Posterior cingulate gyrus (tissue), 11 donors: Measurements from ENCODE around the gene PLXNB1.
A peak's percentile ranks its signal among the peaks of the same experiment; 100 is the strongest.

Experiments
- DNase-seq, 10 donors: peaks; one replicate each; pipeline versions ENCODE4 v3.0.0 to v3.0.0-alpha.2; 2020 to 2021; ENCODE audit warnings: mixed read lengths in 3 of 10
- intact Hi-C: fragments of 100-400 bp; cut with DNase I; formaldehyde crosslinking; loops from one replicate; pipeline ENCODE4 v1.15.1; 2023

Gene PLXNB1

DNA sequence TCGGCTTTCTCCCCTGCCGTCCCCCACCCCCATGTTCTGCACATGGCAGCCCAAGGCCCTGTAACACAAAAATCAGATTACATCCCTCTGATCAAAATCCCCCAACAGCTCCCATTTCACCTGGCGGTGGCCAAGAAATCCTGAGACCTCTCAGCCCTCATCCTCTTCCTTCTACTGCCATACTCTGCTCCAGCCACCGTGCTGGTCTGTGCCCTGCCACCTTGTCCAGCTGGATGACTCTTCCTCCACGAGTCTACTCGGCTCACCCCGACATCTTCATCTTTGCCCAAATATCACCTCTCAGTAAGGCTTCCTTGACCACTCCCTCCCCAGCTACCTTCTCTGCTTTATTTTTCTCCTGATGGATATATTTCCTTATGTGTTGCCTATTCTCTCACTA, 7.0 kb upstream of the PLXNB1 start:
- DNase-seq, result peak in 1 of 10 donors; percentile 35
- intact Hi-C loops, result loop anchor here (1.0 to 5.0 kb wide), 4 partner anchors 36 to 245 kb away; no protein-coding TSS in a partner anchor

DNA sequence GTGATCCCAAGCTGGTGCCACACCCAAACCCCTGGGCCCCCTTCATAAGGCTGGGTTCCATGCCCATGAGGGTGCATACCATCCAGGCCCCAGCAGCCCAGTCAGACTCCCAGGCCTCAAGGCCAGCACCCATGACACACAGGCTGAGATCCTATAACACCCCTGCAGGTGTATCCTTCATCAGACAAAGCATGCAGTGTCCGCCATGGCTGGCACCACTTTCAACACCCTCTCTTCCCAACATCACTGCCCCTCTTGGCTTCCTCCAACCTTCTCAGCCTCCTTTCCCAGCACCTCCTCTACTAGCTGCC, 6.5 kb upstream of the PLXNB1 start:
- DNase-seq, result peak in 1 of 10 donors; percentile 31
- intact Hi-C loops, result loop anchor here (1.0 to 5.0 kb wide), 4 partner anchors 35 to 244 kb away; no protein-coding TSS in a partner anchor

DNA sequence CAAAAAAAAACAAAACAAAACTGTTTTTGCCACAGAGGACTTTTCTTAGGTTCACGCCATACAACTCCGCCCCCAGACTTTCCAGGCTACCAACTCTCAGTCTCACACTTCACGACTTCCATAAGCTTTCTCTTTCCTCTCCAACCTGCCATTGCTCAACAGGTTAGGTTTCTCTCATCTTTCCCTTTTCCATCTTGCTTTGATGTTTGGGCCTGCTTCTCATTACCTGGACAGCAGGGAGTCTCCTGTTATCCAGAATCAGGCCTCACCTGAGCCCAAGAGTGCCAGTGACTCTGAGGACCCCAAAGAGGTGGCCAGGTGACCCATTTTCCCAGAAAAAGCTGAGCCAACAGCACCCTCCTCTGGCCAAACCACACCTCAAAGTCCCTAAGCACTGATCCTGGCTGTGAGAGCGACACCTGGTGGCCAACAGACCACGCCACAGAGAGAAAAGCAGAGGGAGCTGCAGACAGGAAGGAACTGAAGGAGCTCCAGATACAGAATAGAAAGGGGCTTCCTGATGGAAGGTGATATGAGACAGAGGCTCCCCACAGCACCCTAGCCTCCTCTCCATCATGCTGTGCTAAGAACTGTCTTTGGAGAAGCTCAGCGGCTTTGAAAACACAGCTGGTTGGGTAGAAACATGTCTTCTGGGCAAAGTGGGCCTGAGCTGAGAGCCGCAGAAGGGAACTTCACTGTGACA, 6.0 kb upstream of the PLXNB1 start:
- DNase-seq, result peak; percentile 77 to 99 (median 92)
- intact Hi-C loops, result loop anchor here (1.0 to 5.0 kb wide), 4 partner anchors 35 to 244 kb away; no protein-coding TSS in a partner anchor

DNA sequence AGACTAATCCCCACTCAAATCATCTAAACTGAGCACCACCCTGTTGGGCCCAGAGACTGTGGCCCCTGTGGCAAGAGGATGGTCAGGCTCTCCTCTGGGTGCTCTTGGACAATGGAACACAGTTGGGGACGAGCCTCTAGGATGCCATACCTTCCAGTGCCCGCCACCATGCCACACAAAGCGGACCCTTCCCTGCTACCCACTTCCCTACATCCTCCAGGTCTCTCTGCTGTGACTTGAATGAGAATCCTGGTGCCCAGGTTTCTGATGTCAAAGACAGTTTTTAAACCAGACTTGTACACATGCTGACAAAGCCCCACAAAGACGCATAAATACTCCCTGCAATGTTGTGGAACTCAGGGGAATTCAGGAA, 5.3 kb upstream of the PLXNB1 start:
- intact Hi-C loops, result loop anchor here (5.0 kb wide), 1 partner anchor 243 kb away; no protein-coding TSS in a partner anchor
- no peak for DNase-seq

DNA sequence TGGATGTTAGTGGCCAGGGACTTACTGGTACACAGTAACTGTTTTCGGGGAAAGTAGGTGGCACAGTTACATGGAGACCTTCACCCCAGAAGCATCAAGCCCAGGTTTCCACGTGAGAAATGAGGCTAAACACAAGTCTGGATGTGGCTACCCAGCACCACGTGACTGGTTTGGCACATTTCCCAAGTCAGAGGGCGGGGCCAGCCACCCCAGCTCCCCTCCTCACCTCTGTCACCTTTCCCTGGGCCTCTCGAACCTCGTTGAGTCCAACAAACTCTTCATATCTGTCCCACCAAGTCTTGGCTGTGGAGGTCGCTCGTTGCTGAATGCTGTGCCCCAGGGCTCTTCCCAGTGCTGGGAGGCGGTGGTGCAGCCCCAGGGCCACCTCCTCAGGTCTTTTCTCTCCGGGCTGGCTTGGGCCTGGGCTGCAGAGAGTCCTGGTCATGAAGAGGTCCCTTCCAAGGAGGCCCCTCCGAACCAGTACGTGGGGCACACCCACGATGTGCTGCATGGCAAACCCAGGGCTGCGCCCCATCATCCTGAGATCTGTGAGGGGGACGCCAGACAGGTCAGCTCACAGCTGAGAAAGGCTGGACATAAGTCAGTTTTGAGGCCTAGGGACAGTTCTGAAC, 4.8 kb upstream of the PLXNB1 start:
- peak in 2 of 10 donors; percentile 66 to 73 for DNase-seq

DNA sequence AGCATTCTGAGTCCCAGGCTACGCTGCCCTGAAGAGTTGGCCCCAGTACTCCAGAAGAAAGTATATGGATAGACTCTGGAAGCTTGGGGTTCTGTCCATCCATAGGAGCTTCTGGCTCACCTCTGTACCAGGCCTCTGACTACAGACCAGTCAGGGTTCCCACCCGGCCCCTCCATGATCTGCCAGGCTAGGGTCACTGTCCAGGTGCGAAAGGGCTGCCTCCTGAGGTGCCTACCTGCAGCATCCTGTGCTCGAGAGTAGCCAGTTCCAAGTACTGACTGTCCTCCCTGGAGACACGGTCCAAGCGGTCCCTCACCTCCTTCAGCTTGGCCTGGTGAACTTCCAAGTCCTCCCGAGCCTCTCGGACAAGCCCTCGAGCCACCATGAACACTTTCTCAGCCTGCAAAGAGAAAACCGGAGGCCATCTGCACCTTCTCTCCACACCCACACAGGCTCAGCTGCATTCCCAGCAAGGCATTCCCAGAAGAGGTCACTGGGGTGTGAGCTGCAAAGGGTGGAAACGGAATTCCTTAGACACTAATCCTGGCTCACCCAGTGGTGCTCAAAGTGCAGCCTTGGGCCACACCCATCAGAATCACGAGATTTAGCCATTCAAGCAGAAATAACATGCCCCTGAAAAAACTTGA, 3.7 kb upstream of the PLXNB1 start:
- peak in 2 of 10 donors; percentile 49 to 71 for DNase-seq
- intact Hi-C loops, result no loop called here

More for the DNA sequence above, 4.8 kb upstream of the PLXNB1 start:
- intact Hi-C loops, result loop anchor here (5.0 kb wide), 1 partner anchor 242 kb away; no protein-coding TSS in a partner anchor

DNA sequence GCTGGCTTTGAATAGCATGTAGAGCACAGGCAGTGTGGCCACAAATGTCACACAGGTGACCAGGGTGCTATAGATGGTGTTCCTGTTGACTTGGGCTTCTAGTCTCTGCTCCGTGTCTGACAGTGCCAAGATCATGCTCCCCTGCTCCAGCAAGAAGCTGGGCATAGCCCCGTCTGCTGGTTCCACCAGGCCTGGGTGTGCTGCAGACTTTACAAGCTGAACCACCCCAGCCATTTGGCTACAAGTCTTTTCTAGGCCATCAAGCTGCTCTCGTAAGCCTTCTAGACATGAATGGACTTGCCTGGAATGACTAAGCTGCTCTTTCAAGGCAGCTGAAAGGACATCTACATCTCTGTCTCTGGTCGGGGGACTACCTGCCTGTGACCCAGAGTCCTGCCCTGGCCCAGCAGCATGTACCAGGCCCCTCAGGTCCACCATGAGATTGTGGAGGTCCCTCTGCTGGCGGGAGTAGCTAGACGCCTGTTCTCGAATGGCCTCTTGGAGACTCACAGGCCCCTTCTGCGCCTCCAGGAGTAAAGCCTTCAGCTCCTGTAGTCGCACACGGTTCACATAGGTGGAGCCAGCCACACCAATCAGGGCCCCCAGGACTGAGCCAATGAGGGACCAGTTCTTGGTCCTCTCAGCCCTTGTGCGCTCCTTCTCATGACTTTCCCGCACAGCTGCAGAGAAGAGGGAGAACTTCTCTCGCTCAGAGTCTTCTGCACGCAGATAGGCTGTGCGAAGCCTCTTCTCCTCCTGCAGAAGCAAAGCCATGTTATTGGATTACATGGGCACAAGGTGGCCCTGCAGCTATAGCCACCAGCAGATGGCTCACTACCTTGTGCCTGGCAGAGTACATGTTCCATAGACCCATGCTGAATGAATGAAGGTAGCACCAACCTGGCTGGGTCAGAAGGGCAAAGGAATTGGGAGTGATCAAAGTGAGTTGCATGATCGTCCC, 2.8 kb upstream of the PLXNB1 start:
- intact Hi-C loops, result no loop called here
- DNase-seq, result peak in 1 of 10 donors; percentile 77

DNA sequence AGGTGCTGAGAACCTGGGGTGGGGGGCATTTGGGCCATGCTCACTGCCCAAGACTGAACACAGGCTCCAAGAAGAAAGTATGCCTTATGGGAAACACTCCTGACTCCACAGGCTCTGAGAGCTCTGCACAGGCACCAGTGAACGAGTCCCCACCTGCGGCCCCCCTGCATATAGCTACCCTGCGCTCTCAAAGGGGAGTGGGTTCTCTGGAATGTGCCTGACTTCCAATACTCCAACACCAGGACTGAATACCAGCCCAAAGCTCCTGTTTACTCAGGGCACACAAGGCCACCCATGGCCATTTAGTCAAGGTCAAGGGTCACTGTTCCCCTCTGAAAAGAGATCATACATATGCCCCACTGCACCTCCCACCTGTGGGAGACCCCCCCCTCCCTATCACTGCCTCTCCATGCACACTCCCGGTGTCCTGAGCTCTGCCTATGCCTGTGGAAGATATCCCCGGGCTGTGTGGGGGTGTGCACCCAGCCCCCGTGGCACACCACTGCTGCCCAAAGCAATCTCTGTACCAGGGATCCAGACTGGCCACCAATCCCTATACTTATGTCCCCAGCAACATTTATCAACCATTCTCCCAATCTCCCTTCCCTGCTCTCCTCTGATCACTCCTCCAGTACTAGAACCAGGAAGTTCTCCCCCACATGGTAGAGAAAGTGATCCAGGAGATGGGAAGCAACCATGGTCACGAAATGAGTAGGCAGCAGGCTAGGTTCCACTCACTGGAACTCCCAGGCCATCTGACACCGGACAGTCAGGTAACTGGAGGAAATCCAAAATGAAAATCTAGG, 1.5 kb upstream of the PLXNB1 start:
- peak in 1 of 10 donors; percentile 61 for DNase-seq
- intact Hi-C loops, result no loop called here

DNA sequence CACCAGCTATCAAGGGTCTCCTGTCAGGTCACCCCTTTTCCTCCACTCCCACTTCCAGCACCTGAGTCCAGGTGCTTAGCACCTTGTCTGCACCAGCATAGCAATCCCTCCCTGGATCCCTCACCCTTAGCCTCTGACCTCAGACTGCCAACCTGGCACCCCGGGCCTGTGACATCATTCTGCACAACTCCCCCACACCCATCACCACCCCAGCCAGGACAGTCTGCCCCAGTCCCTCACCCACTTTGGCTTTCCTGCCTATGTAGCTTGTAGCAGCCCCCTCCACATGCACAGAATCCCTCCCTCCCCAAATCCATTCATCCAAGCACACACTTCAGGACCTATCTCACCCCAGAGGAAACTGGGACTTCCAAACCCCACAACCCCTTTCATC, 819 bp upstream of the PLXNB1 start:
- peak in 1 of 10 donors; percentile 69 for DNase-seq
- intact Hi-C loops, result no loop called here

DNA sequence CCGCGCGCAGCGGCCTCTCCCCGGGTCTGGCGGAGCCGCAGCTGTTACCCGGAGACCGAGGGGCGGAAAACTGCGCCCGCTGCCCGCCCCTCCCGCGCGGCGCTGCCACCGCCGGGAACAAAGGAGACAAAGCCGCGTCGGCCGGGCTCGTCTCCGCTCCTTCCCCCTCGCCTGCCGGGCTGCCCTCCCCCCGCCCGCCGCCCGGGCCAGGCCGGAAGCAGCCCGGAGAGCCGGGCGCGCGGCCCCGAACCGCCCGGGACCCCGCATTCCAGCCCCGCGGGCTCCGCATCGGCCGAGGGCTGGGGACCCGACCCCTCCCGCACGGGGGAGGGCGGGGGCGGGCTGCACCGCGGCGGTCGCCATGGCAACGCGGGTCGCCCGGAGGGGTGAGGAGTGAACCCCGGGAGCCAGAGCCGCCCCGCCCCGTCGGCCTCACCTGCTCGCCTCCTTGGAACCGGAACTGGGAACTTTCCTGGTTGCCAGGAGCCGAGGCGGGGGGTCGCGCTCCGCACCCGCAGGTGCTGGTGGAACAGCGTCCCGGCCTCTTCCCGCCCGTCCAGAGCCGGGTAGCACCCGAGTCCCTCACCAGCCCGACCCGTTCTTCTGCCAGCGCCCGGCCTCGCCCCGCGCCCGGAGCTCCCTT, 448 bp downstream of the PLXNB1 start:
- DNase-seq, result peak; percentile 65 to 97 (median 72)
- intact Hi-C loops, result no loop called here

DNA sequence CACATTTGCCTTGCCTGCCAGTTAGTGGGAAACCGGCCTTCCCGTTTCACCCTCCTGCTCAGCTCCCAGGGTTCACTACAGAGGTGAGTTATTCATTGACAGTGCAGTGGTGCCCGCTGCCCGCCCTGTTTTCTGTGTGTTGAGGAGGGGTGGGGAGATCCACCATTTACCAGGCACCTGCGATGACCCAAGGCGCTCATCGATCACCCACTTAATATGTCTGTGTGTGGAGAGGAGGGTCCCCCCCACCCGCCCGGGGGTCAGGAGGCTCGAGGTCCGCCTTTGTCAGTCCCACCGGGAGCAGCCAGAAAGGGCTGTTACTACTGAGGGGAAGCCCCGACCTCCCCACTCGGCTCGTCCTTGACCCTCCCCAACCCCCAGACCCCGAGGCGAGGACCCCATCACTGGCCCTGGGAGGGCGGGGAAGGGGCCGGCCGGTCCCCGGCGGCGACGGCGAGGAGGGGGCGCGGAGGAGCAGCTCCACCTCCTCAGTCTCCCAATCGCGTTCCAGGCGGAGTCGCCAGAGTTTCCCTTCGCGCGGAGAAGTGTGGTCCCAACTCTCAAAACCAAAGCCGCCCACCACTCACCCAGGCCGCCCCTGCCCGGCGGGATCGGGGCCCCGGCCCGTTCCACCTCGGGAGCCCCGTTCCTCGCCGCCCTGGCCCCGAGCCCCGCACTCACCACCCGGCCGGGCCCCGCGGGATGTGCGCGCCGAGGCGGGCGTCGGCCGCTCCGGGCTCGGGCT, 1.1 kb downstream of the PLXNB1 start:
- peak in 9 of 10 donors; percentile 27 to 92 (median 53) for DNase-seq
- intact Hi-C loops, result no loop called here

DNA sequence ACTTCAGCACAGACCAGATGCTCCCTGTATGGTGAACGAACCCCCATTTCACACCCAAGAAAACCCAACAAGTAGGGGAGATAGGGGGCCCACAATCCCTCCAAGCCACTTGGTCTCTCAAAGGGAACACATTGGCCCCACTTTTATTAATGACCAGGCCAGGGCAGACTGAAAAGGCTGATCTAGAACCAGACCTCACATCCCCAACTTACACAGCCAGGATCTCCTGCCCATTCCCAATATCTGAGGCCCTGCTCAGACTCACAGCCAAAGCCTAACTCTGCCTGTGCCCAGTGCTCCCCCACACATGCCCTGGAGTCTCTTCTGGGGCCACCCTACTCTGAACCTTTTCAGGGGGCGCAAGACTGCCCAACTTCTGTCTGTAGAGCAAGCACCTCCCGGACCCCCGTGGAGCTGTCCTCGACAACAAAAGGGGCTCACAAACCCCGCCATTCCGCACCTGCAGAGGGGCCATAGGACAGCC, 1.8 kb downstream of the PLXNB1 start:
- intact Hi-C loops, result no loop called here
- peak in 2 of 10 donors; percentile 79 to 80 for DNase-seq

DNA sequence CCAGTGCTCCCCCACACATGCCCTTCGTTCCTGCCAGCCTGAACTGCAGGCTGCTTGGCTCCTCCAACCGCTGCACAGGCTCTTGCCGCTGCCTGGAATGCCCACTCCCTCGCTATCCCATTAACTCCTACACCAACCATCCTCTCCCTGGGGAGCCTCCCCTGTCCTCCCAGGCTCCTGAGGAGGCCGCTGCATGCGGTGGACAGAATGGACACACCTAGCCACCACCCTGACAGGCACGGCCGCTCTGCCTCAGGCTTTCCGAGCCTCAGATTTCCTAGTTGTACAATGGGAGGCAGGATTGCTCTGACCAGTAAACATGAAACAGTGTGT, 2.3 kb downstream of the PLXNB1 start:
- peak in 5 of 10 donors; percentile 18 to 88 (median 75) for DNase-seq
- intact Hi-C loops, result no loop called here

DNA sequence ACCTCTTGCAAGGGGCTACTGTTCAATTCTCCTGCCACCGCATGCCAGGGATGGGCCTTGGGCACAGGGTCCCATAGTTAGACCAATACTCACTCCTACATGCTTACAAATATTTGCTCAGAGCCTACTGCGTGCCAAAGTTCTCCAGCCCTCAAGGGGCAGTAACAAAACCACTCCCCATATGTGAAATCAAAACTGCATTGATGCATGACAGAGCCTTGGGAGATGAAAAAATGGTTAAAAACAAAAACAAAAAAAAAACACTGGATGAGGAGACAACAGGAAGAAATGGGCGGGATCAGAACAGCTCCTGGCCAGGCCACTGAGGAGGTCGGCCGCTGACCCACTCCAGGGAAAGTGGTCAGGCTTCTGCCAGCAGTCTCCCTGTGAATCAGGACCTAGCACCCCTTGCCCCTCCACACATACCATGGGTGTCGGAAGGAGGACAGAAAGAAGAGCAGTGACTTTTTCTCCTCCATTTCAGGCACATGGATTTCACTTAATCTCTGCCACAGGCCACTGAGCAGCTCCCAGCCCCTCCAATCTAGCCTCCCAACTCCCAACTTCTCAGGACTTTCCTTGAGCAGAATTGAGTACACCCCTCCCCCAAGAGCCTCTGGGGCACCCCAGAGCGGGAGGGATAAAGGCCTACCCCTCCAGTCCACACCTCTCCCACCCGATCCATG, 2.8 kb downstream of the PLXNB1 start:
- peak in 4 of 10 donors; percentile 50 to 79 (median 76) for DNase-seq
- intact Hi-C loops, result no loop called here

DNA sequence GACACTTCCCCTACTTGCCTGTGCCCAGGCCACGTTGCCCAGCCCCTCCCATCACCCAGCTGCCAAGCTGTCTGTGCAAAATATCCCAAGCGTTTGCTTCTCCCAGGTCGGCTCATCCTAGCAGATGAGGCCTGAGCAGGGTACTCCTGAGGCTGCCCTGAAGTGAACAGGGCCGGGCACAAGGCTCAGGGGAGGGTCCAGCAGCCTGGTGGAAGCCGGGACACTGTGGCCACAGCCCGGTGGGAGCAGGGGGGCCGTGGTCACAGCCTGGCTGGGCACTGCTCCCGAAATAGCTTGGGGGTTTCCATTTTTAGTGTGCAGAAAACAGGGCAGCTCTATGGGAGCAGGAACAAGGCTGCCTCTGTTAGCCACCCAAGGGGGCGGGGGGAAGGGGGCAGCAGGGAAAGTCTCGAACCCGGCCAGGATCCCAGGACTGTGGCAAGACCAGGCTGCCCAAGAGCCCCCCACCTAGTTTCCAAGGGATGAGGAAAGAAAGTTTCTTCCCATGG, 3.4 kb downstream of the PLXNB1 start:
- peak; percentile 81 to 98 (median 88) for DNase-seq
- intact Hi-C loops, result no loop called here

DNA sequence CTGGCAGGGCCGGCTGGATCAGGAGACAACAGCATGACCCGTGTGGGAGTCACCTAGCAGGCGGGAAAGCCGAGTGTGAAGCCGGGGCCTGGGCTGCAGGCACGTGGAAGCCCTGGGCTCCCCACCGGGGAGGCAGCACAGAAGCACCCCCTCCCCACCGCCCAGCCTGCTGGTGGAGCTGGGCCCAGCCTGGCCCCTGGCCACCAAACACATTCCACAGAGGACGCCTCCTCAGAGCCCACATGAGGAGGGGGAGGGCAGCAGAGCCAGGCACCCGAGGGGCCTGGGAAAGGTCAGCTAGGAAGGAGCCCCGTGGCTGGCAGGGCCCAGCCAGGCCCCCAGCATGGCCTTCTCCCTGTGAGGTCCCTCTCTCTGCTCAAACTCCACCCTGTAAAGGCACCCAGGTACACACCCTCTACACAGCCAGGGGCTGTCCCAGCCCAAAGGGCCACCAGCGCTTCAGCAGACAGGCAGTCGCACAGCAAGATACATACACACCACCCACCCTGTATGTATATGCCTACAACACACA, 4.5 kb downstream of the PLXNB1 start:
- intact Hi-C loops, result no loop called here

More for the DNA sequence above, 4.5 kb downstream of the PLXNB1 start:
- peak in 9 of 10 donors; percentile 44 to 93 (median 62) for DNase-seq
